Smooth muscle cell (in vitro differentiated cells): ENCODE results near the gene ENOX1. TPM values are rescaled to one million over a fixed set of nuclear protein-coding genes. Genes with fewer than 3 reads are reported as not detected.

Experiments
- DNase-seq: peaks from one replicate; lab custom pipeline; 2025; ENCODE audit not compliant: unreplicated experiment; lab: John Stamatoyannopoulos, UW
- H2AFZ ChIP-seq: fragments of 200-600 bp; sonication (generic); 2 replicates; pipeline ENCODE4 v1.6.0; 2016; ENCODE audit warnings: antibody characterized with exemption, low read depth, mild to moderate bottlenecking
- H3F3A ChIP-seq: fragments of 200-600 bp; sonication (generic); 2 replicates; pipeline ENCODE4 v1.6.0; 2017; ENCODE audit warnings: antibody characterized with exemption, low read depth
- H3K27ac ChIP-seq: fragments of 200-600 bp; sonication (generic); 2 replicates; pipeline ENCODE4 v1.5.1; 2016; ENCODE audit warnings: low read depth, mild to moderate bottlenecking
- H3K27me3 ChIP-seq: fragments of 200-600 bp; sonication (generic); 2 replicates; pipeline ENCODE4 v1.6.1; 2016; ENCODE audit warnings: low read depth, mild to moderate bottlenecking
- H3K36me3 ChIP-seq: fragments of 200-600 bp; sonication (generic); 2 replicates; pipeline ENCODE4 v1.5.1; 2016; ENCODE audit warnings: low read depth
- H3K4me1 ChIP-seq: fragments of 200-600 bp; sonication (generic); 2 replicates; pipeline ENCODE4 v1.5.1; 2016; ENCODE audit warnings: low read depth
- H3K4me2 ChIP-seq: fragments of 200-600 bp; sonication (generic); 2 replicates; pipeline ENCODE4 v1.6.0; 2016; ENCODE audit warnings: mild to moderate bottlenecking
- H3K4me3 ChIP-seq: fragments of 200-600 bp; sonication (generic); 2 replicates; pipeline ENCODE4 v1.5.1; 2016; ENCODE audit warnings: mild to moderate bottlenecking
- H3K79me2 ChIP-seq: fragments of 200-600 bp; sonication (generic); 2 replicates; pipeline ENCODE4 v1.6.0; 2016; ENCODE audit warnings: low read depth, mild to moderate bottlenecking
- H3K9ac ChIP-seq: fragments of 200-600 bp; sonication (generic); 2 replicates; pipeline ENCODE4 v1.6.0; 2016; ENCODE audit warnings: low read depth
- H3K9me3 ChIP-seq: fragments of 200-600 bp; sonication (generic); replicated peaks from 2 replicates; pipeline ENCODE4 v1.5.1; 2016; ENCODE audit warnings: low read depth
- H4K20me1 ChIP-seq: fragments of 200-600 bp; sonication (generic); 2 replicates; pipeline ENCODE4 v1.6.0; 2016; ENCODE audit warnings: low read depth
- WGBS: methylation state at CpG from one replicate; pipeline ENCODE4 v1.1.7; 2016; ENCODE audit warnings: low lambda C conversion rate; 5-methylcytosine and 5-hydroxymethylcytosine counted together
- polyA plus RNA-seq: library from polyadenylated mRNA; unstranded; fragments of >200 nt; fragmentation: Nextera tagmentation; extraction: Ambion mirVana; gene quantifications from 2 replicates; pipeline ENCODE4 v1.2.1, GENCODE V29; 2016
- total RNA-seq: library from RNA; depleted of rRNA; stranded (reverse); fragments of >200 nt; gene quantifications from 2 replicates; pipeline ENCODE4 v1.2.3, GENCODE V29; 2014
- TF ChIP-seq, protein P1 (sequence below): fragments of 200-600 bp; sonication (generic); IDR thresholded peaks from 2 replicates; pipeline ENCODE4 v1.5.1; 2017; ENCODE audit warnings: borderline replicate concordance, mild to moderate bottlenecking, antibody characterized with exemption; ENCODE audit not compliant: insufficient read depth, poor library complexity, severe bottlenecking

Gene ENOX1
- total and polyA plus RNA-seq, 2 experiments from 2014 or later: 1.9 to 2.6 TPM

DNA sequence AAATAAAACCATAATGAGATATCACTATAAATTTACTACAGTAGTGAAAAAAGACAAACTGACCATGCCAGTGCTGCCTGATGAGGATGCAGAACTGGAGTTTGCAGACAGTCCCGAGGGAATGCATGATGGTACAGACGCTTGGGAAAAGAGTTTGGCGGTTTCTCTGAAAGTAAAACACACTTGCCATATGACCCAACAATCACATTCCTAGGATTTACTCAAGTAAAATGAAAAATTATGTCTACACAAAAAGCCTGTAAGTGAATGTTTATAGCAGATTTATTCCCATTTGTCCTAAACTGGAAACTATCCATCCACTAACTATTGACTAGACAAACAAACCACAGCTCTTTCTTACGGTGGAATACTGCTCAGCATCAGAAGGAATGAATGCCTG lies 492.4 kb downstream of the ENOX1 start:
- Histone ChIP-seq H4K20me1 (no peaks in the 10 kb centered on the region), H3K4me2 (no peak overlapping the region), H3K4me3 (no peak overlapping the region), H3K27me3 (no peaks in the 10 kb centered on the region), H2AFZ (no peak overlapping the region), H3K9me3 (no peaks in the 10 kb centered on the region), H3K9ac (no peak overlapping the region), H3K79me2 (no peaks in the 10 kb centered on the region), H3K27ac (no peak overlapping the region), H3K36me3 (no peaks in the 10 kb centered on the region), H3K4me1 (no peaks in the 10 kb centered on the region), H3F3A (peaks cover 3% of the 10 kb centered on the region)
- TF ChIP-seq, protein P1, sequence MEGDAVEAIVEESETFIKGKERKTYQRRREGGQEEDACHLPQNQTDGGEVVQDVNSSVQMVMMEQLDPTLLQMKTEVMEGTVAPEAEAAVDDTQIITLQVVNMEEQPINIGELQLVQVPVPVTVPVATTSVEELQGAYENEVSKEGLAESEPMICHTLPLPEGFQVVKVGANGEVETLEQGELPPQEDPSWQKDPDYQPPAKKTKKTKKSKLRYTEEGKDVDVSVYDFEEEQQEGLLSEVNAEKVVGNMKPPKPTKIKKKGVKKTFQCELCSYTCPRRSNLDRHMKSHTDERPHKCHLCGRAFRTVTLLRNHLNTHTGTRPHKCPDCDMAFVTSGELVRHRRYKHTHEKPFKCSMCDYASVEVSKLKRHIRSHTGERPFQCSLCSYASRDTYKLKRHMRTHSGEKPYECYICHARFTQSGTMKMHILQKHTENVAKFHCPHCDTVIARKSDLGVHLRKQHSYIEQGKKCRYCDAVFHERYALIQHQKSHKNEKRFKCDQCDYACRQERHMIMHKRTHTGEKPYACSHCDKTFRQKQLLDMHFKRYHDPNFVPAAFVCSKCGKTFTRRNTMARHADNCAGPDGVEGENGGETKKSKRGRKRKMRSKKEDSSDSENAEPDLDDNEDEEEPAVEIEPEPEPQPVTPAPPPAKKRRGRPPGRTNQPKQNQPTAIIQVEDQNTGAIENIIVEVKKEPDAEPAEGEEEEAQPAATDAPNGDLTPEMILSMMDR: no peak
- 96% methylated on average over 4 of the region's 4 CpGs for WGBS
- no peak for DNase-seq

DNA sequence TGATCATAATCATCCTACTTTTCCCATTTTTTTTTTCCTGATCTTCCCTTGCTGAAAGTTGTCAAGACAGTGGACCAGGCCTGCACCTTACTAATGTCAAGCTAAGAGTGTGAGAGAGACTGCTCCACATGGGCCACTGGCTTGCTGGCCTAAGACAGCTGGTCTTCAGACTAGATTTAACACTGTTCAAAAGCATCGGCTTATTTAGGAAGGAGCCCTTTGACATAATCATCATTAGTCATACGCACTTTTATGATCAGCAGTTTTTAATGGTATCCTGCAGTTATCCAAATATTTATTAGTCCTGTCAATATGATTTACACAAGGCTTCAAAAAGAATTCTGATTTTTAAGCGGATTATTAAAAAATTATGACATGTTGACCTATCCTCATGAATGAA lies 492.8 kb downstream of the ENOX1 start:
- Histone ChIP-seq H3K79me2 (no peaks in the 10 kb centered on the region), H3K4me1 (no peaks in the 10 kb centered on the region), H3K36me3 (no peaks in the 10 kb centered on the region), H3F3A (peaks cover 6% of the 10 kb centered on the region), H3K27me3 (no peaks in the 10 kb centered on the region), H3K27ac (no peak overlapping the region), H4K20me1 (no peaks in the 10 kb centered on the region), H2AFZ (no peak overlapping the region), H3K4me3 (no peak overlapping the region), H3K9me3 (no peaks in the 10 kb centered on the region), H3K4me2 (no peak overlapping the region), H3K9ac (no peak overlapping the region)
- no peak for DNase-seq
- TF ChIP-seq, protein P1: no peak
- 96% methylated on average over 3 of the region's 3 CpGs for WGBS

DNA sequence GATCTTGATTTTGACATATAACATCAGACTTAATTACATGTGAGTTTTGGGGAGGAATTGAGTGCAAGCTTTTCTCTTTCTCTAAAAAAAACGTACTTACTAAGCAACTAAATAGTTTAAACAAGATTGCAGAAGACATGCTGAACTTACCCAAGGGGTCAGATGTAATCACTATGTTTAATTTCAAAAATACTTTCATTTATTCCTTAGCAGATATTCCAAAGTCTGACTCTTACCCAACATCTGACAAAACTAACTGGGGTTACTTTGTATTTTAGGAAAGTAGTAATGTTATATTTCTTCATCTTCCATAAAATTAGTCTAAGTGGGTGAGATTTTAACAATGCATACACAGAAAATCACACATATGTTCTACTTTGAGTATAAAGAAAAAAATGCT lies 493.2 kb downstream of the ENOX1 start:
- Histone ChIP-seq H3K4me2 (no peak overlapping the region), H3K79me2 (no peaks in the 10 kb centered on the region), H3K4me3 (no peak overlapping the region), H3K27me3 (no peaks in the 10 kb centered on the region), H3K9ac (no peak overlapping the region), H3K4me1 (no peaks in the 10 kb centered on the region), H3F3A (peaks cover 6% of the 10 kb centered on the region), H2AFZ (no peak overlapping the region), H3K27ac (no peak overlapping the region), H4K20me1 (no peaks in the 10 kb centered on the region), H3K9me3 (no peaks in the 10 kb centered on the region), H3K36me3 (no peaks in the 10 kb centered on the region)
- DNase-seq: no peak
- TF ChIP-seq, protein P1: no peak
- 81% methylated on average over 1 of the region's 1 CpG for WGBS

DNA sequence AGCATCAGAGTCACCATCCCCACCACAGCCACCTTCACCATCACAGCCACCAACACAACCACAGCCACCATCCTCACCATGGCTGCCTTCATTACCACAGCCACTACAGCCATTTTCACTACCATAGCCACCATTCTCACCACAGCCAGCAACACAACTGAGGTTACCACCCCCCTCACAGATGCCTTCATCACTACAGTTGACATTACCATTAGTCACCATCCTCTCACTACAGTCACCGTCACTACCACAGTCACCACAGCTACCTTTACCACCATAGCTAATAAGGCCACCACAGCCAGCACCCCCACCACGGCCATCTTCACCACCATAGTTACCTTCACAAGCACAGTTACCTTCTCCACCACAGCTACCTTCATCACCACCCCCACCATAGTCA lies 493.8 kb downstream of the ENOX1 start:
- no peak overlapping the region for H3K27ac ChIP-seq
- no peak overlapping the region for H3K4me2 ChIP-seq
- H3K9ac ChIP-seq: no peak overlapping the region
- TF ChIP-seq, protein P1: no peak
- no peak for DNase-seq
- H3K9me3 ChIP-seq: no peaks in the 10 kb centered on the region
- H3K4me1 ChIP-seq: no peaks in the 10 kb centered on the region
- H3F3A ChIP-seq: peaks cover 6% of the 10 kb centered on the region
- no peaks in the 10 kb centered on the region for H4K20me1 ChIP-seq
- no peak overlapping the region for H3K4me3 ChIP-seq
- no peaks in the 10 kb centered on the region for H3K36me3 ChIP-seq
- H2AFZ ChIP-seq: no peak overlapping the region
- no peaks in the 10 kb centered on the region for H3K27me3 ChIP-seq
- H3K79me2 ChIP-seq: no peaks in the 10 kb centered on the region
- WGBS: 93% methylated on average over 2 of the region's 2 CpGs
